Natural killer cell (primary cell): Measurements from ENCODE around the gene MAP2K5. TPM values are rescaled to one million over a fixed set of nuclear protein-coding genes. Genes with fewer than 3 reads are reported as not detected.

Experiments used
- ATAC-seq, 3 donors: fragments of 150-1000 bp in 2 of 3; fragments of 200-7000 bp in 1 of 3; cut with Tn5 transposase; 1 replicate in 1 of 3; 2 replicates in 2 of 3; pipeline ENCODE4 v1.10.0; 2021; ENCODE audit warnings: mild to moderate bottlenecking in 2 of 3, moderate library complexity in 2 of 3
- DNase-seq, 2 donors: peaks; one replicate each; pipeline versions ENCODE4 v3.0.0 to v3.0.0-alpha.2; 2013 to 2021; ENCODE audit warnings: mixed read lengths in 1 of 2
- H3K27ac ChIP-seq: one replicate; pipeline ENCODE4 v1.5.1; 2013; ENCODE audit warnings: mild to moderate bottlenecking, low read length
- H3K27me3 ChIP-seq: one replicate; pipeline ENCODE4 v1.6.1; 2013; ENCODE audit warnings: low read length; ENCODE audit not compliant: control insufficient read depth, insufficient read depth
- H3K36me3 ChIP-seq: one replicate; pipeline ENCODE4 v1.6.1; 2013; ENCODE audit warnings: low read length; ENCODE audit not compliant: control insufficient read depth, insufficient read depth
- H3K4me1 ChIP-seq: one replicate; pipeline ENCODE4 v1.6.1; 2013; ENCODE audit warnings: low read length; ENCODE audit not compliant: control insufficient read depth, insufficient read depth
- H3K4me3 ChIP-seq: one replicate; pipeline ENCODE4 v1.5.1; 2013; ENCODE audit warnings: low read length
- H3K9me3 ChIP-seq: one replicate; pipeline ENCODE4 v1.6.1; 2013; ENCODE audit warnings: low read length; ENCODE audit not compliant: control insufficient read depth, insufficient read depth
- H3K27ac Mint-ChIP-seq, 2 donors: one replicate each; pipeline ENCODE4 v1.8.0; 2022; ENCODE audit warnings: mild to moderate bottlenecking in 2 of 2, mixed read lengths in 2 of 2, moderate library complexity in 1 of 2
- H3K27me3 Mint-ChIP-seq, 2 donors: one replicate each; pipeline ENCODE4 v1.8.0; 2022; ENCODE audit warnings: low read depth in 2 of 2, mixed read lengths in 2 of 2
- H3K36me3 Mint-ChIP-seq: one replicate; pipeline ENCODE4 v1.8.0; 2022; ENCODE audit warnings: mixed read lengths
- H3K4me1 Mint-ChIP-seq, 2 donors: one replicate each; pipeline ENCODE4 v1.8.0; 2022; ENCODE audit warnings: mixed read lengths in 2 of 2
- H3K4me3 Mint-ChIP-seq: one replicate; pipeline ENCODE4 v1.8.0; 2022; ENCODE audit warnings: mild to moderate bottlenecking, moderate library complexity, mixed read lengths
- H3K9me3 Mint-ChIP-seq, 2 donors: one replicate each; pipeline ENCODE4 v1.8.0; 2022; ENCODE audit warnings: mixed read lengths in 2 of 2
- CTCF ChIP-seq: fragments of 200-600 bp; IDR thresholded peaks from one replicate; pipeline ENCODE4 v1.8.0; 2022; ENCODE audit warnings: antibody characterized with exemption
- WGBS: methylation state at CpG from one replicate; pipeline ENCODE4 v1.1.7; 2013; ENCODE audit warnings: missing lambda C conversion rate; ENCODE audit not compliant: insufficient coverage; 5-methylcytosine and 5-hydroxymethylcytosine counted together
- intact Hi-C: fragments of 100-400 bp; cut with micrococcal nuclease; formaldehyde crosslinking; loops from one replicate; pipeline ENCODE4 v1.14.2; 2022
- total RNA-seq, 4 donors: library from RNA; stranded (reverse); fragments of 120-200 nt in 1 of 4; gene quantifications; one replicate each; pipeline versions ENCODE4 v1.2.3 to v1.2.4, GENCODE V29; 2013 to 2022

The MAP2K5 gene
- total RNA-seq, 3 donors from 2014 or later (not counting 1 experiment from before 2014, with no cell fraction given) = 25.6 to 32.6 (median 29.2) TPM

GRCh38 chr15:67850336-67850735 is 307.8 kb downstream of the MAP2K5 start:
- DNase-seq (no peak), ATAC-seq (no peak)
- Mint-ChIP-seq H3K27ac (no peak overlapping the region), H3K27me3 (peaks cover 15 to 20% of the 10 kb centered on the region in 2 donors), H3K4me3 (no peak overlapping the region), H3K36me3 (no peaks in the 10 kb centered on the region), H3K9me3 (no peaks in the 10 kb centered on the region), H3K4me1 (no peaks in the 10 kb centered on the region)
- H3K27ac ChIP-seq = no peak overlapping the region
- no peaks in the 10 kb centered on the region for H3K36me3 ChIP-seq
- no peak for TF ChIP-seq CTCF
- WGBS = 34% methylated on average over 7 of the region's 7 CpGs
- no peak overlapping the region for H3K4me3 ChIP-seq
- H3K4me1 ChIP-seq = no peaks in the 10 kb centered on the region
- no peaks in the 10 kb centered on the region for H3K9me3 ChIP-seq
- H3K27me3 ChIP-seq = no peaks in the 10 kb centered on the region
- intact Hi-C loops = no loop called here

- 71% methylated on average over 4 of the region's 4 CpGs for WGBS
Measured at GRCh38 chr15:67850994-67851571, 308.6 kb downstream of the MAP2K5 start.

GRCh38 chr15:67852418-67852817 is 309.9 kb downstream of the MAP2K5 start:
- Mint-ChIP-seq H3K27ac (no peak overlapping the region), H3K36me3 (no peaks in the 10 kb centered on the region), H3K4me1 (no peaks in the 10 kb centered on the region), H3K27me3 (peaks cover 15 to 19% of the 10 kb centered on the region in 2 donors), H3K9me3 (no peaks in the 10 kb centered on the region), H3K4me3 (no peak overlapping the region)
- ATAC-seq (no peak), DNase-seq (no peak)
- no peak for TF ChIP-seq CTCF
- no peaks in the 10 kb centered on the region for H3K27me3 ChIP-seq
- intact Hi-C loops = no loop called here
- no peaks in the 10 kb centered on the region for H3K36me3 ChIP-seq
- H3K4me3 ChIP-seq = no peak overlapping the region
- 77% methylated on average over 3 of the region's 3 CpGs for WGBS
- no peaks in the 10 kb centered on the region for H3K4me1 ChIP-seq
- H3K9me3 ChIP-seq = no peaks in the 10 kb centered on the region
- no peak overlapping the region for H3K27ac ChIP-seq

More at GRCh38 chr15:67850994-67851571, 308.6 kb downstream of the MAP2K5 start:
- DNase-seq (no peak), ATAC-seq (no peak)
- Histone ChIP-seq H3K27me3 (no peaks in the 10 kb centered on the region), H3K9me3 (no peaks in the 10 kb centered on the region), H3K27ac (no peak overlapping the region), H3K4me3 (no peak overlapping the region), H3K36me3 (no peaks in the 10 kb centered on the region), H3K4me1 (no peaks in the 10 kb centered on the region)
- H3K36me3 Mint-ChIP-seq = no peaks in the 10 kb centered on the region
- TF ChIP-seq CTCF = no peak
- no peak overlapping the region for H3K27ac Mint-ChIP-seq
- intact Hi-C loops = no loop called here
- no peak overlapping the region for H3K4me3 Mint-ChIP-seq
- H3K4me1 Mint-ChIP-seq = no peaks in the 10 kb centered on the region
- H3K9me3 Mint-ChIP-seq = no peaks in the 10 kb centered on the region
- H3K27me3 Mint-ChIP-seq = peaks cover 15 to 20% of the 10 kb centered on the region in 2 donors

- Histone ChIP-seq H3K4me1 (no peaks in the 10 kb centered on the region), H3K9me3 (no peaks in the 10 kb centered on the region), H3K27ac (no peak overlapping the region), H3K27me3 (no peaks in the 10 kb centered on the region), H3K4me3 (no peak overlapping the region), H3K36me3 (no peaks in the 10 kb centered on the region)
- no peaks in the 10 kb centered on the region for H3K4me1 Mint-ChIP-seq
- no peaks in the 10 kb centered on the region for H3K36me3 Mint-ChIP-seq
- intact Hi-C loops = no loop called here
- H3K27ac Mint-ChIP-seq = no peak overlapping the region
- H3K9me3 Mint-ChIP-seq = no peaks in the 10 kb centered on the region
- ATAC-seq (no peak), DNase-seq (no peak)
- no peak overlapping the region for H3K4me3 Mint-ChIP-seq
- 75% methylated on average over 2 of the region's 3 CpGs for WGBS
- no peak for TF ChIP-seq CTCF
- peaks cover 10 to 12% of the 10 kb centered on the region in 2 donors for H3K27me3 Mint-ChIP-seq
Measured at GRCh38 chr15:67853454-67853853, 311.0 kb downstream of the MAP2K5 start.
